Spleen (tissue), 11 donors: ENCODE results near the gene ACTR3C. TPM values are rescaled to one million over a fixed set of nuclear protein-coding genes. Genes with fewer than 3 reads are reported as not detected.

Source experiments
- DNase-seq: peaks from one replicate; pipeline ENCODE4 v3.0.0-alpha.2; 2020
- H3K27ac ChIP-seq, 8 donors: fragments of 200-600 bp; sonication (generic) in 7 of 8; 1 replicate in 4 of 8; 2 replicates in 4 of 8; pipeline versions ENCODE4 v1.5.0 to v1.8.0; 2016 to 2021; ENCODE audit warnings: inconsistent platforms in 4 of 8, mild to moderate bottlenecking in 4 of 8, moderate library complexity in 1 of 8
- H3K27me3 ChIP-seq, 7 donors: fragments of 200-600 bp; sonication (generic) in 6 of 7; replicated peaks in 1 of 7; 1 replicate in 4 of 7; 2 replicates in 3 of 7; pipeline versions ENCODE4 v1.5.0 to v1.8.0; 2016 to 2021; ENCODE audit warnings: inconsistent platforms in 3 of 7, mild to moderate bottlenecking in 1 of 7
- H3K36me3 ChIP-seq, 6 donors: fragments of 200-600 bp; sonication (generic) in 5 of 6; 1 replicate in 4 of 6; 2 replicates in 2 of 6; pipeline versions ENCODE4 v1.5.0 to v1.8.0; 2016 to 2021; ENCODE audit warnings: inconsistent platforms in 2 of 6
- H3K4me1 ChIP-seq, 6 donors: fragments of 200-600 bp; sonication (generic) in 5 of 6; 1 replicate in 3 of 6; 2 replicates in 3 of 6; pipeline versions ENCODE4 v1.5.0 to v1.8.0; 2016 to 2021; ENCODE audit warnings: inconsistent platforms in 3 of 6
- H3K4me3 ChIP-seq, 8 donors: fragments of 200-600 bp; sonication (generic) in 7 of 8; 1 replicate in 4 of 8; 2 replicates in 4 of 8; pipeline versions ENCODE4 v1.5.0 to v1.8.0; 2016 to 2021; ENCODE audit warnings: inconsistent platforms in 4 of 8, mild to moderate bottlenecking in 4 of 8, moderate library complexity in 2 of 8
- H3K9me3 ChIP-seq, 8 donors: fragments of 200-600 bp; sonication (generic) in 7 of 8; 1 replicate in 4 of 8; 2 replicates in 4 of 8; pipeline versions ENCODE4 v1.5.0 to v1.8.0; 2016 to 2021; ENCODE audit warnings: inconsistent platforms in 4 of 8
- POLR2A ChIP-seq, 3 donors: fragments of 450-650 bp; IDR thresholded peaks; one replicate each; pipeline ENCODE4 v1.5.1; 2017; ENCODE audit warnings: antibody characterized with exemption in 3 of 3, mild to moderate bottlenecking in 1 of 3
- POLR2AphosphoS5 ChIP-seq, 3 donors: sonication (generic); formaldehyde crosslinking; IDR thresholded peaks; one replicate each; pipeline ENCODE4 v1.5.1; 2017; ENCODE audit warnings: antibody characterized with exemption in 3 of 3
- WGBS, 5 donors: extraction: QIAGEN DNeasy Blood & Tissue Kit in 3 of 5; methylation state at CpG; one replicate each; pipeline versions ENCODE4 v1.1.5 to v1.1.7; 2013 to 2018; 5-methylcytosine and 5-hydroxymethylcytosine counted together
- intact Hi-C: fragments of 100-400 bp; cut with DNase I; formaldehyde crosslinking; loops from one replicate; pipeline ENCODE4 v1.15.0; 2023; ENCODE audit warnings: low total_unique reads
- polyA plus RNA-seq, 3 donors: library from polyadenylated mRNA; stranded (reverse); fragments of 200-250 nt; gene quantifications; one replicate each; pipeline ENCODE4 v1.2.1, GENCODE V29; 2013
- total RNA-seq, 7 donors: library from RNA; depleted of rRNA in 3 of 7; stranded (reverse); fragments of >200 nt in 3 of 7; fragmentation: NEBNext Ultra II Directional in 4 of 7; extraction: Animal tissue kit (Norgen Biotek cat#: 25700) in 4 of 7; gene quantifications; one replicate each; pipeline versions ENCODE4 v1.1.0 to v1.2.1, GENCODE V29; 2016 to 2021
- TF ChIP-seq, protein P1 (sequence below), 11 experiments: fragments of 200-600 bp in 7 of 11; fragments of 450-650 bp in 4 of 11; sonication (generic) in 4 of 11; IDR thresholded peaks in 8 of 11; conservative IDR thresholded peaks in 3 of 11; 1 replicate in 7 of 11; 2 replicates in 4 of 11; pipeline versions ENCODE4 v1.4.0 to v1.8.0; 2016 to 2021; ENCODE audit warnings: antibody characterized with exemption in 11 of 11, inconsistent platforms in 4 of 11, mild to moderate bottlenecking in 1 of 11
- donor health status: healthy with polysubstance abuse.
- donor health status: DM: no; HTN: no; CAD: no; lungs with moderate emphysema.
- donor health status: DM: no; HTN: no; CAD: no.
- donor health status: Bipolar disorder and iron deficiency.
- donor health status: healthy.
- donor health status: DM: no; HTN: no; CAD: no.
- donor health status: DM: yes; HTN: yes; CAD: no.

Gene ACTR3C
- total and polyA plus RNA-seq, 10 donors = 0.78 to 18.6 (median 7.6) TPM

DNA sequence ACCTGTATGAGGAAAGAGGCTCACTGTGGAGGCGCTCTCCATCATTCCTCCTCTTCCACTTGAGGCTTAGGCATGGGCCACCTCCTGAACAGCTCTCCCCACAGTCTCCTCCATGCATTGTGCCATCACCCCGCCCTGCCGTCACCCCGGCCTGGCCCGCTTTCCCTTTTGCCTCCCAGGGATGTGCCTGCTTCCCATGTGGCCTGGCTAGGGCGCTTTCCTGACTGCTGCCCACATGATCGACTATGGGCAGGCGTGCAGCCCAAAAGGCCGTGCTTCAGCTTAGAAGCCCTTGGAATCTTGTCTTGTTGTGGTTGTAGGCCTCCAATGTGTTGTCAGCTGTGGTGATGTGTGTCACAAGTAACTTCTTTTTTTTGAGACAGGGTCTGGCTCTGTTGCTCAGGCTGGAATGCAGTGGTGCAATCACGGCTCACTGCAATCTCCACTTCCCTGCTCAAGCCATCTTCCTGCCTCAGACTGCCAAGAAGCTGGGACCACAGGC lies 1.8 kb upstream of the ACTR3C start:
- Histone ChIP-seq H3K27me3 (peaks cover 0 to 4% (median 0%) of the 10 kb centered on the region in 7 donors), H3K4me3 (peak overlapping the region in 1 of 8 donors; percentile 75), H3K27ac (peak overlapping the region in 7 of 8 donors; percentile 58 to 95 (median 93)), H3K4me1 (peaks cover 10 to 55% (median 38%) of the 10 kb centered on the region in 6 donors), H3K9me3 (no peaks in the 10 kb centered on the region), H3K36me3 (peaks cover 0 to 48% (median 22%) of the 10 kb centered on the region in 6 donors)
- TF ChIP-seq, protein P1, sequence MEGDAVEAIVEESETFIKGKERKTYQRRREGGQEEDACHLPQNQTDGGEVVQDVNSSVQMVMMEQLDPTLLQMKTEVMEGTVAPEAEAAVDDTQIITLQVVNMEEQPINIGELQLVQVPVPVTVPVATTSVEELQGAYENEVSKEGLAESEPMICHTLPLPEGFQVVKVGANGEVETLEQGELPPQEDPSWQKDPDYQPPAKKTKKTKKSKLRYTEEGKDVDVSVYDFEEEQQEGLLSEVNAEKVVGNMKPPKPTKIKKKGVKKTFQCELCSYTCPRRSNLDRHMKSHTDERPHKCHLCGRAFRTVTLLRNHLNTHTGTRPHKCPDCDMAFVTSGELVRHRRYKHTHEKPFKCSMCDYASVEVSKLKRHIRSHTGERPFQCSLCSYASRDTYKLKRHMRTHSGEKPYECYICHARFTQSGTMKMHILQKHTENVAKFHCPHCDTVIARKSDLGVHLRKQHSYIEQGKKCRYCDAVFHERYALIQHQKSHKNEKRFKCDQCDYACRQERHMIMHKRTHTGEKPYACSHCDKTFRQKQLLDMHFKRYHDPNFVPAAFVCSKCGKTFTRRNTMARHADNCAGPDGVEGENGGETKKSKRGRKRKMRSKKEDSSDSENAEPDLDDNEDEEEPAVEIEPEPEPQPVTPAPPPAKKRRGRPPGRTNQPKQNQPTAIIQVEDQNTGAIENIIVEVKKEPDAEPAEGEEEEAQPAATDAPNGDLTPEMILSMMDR (IDR thresholded peaks at IDR 0.05 in 8 of 11, conservative IDR thresholded peaks at IDR 0.05 in 3 of 11) = no peak
- TF ChIP-seq POLR2AphosphoS5 (IDR thresholded peaks at IDR 0.05) = peak in 2 of 3 donors; percentile 35 to 46
- intact Hi-C loops = no loop called here
- WGBS, 5 donors = 56 to 86% (median 74%) methylated on average over 10 of the region's 10 CpGs
- peak; percentile 80 for DNase-seq

DNA sequence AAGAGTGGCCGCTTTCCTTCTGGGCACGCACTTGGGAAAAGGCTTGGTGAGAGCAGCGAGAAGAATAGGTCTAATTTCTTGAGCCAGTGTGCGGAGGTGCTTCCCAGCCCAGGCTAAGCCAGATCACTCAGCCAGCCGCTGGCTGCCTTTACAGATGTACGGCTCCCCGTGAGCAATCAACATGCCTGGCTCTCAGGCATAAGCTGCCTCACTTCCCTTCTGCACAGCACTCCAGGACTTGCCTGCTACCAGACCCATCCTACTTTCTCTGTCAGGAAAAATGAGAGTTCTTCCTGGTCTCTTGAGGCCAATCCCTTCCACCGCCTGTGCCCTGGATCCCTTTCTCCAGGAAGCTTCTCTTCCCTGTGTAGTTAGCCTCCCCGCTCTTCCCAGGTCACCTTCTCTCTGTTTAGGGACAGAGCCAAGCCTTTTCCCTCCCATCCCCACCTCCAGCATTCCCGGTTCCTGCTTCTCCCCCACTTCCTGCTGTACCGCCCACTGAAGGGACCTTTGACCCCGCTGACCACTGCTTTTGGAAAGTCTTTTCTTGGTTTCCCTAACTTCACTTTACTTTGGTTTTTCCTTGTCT lies 1.1 kb upstream of the ACTR3C start:
- H3K9me3 ChIP-seq = no peaks in the 10 kb centered on the region
- no peak for DNase-seq
- intact Hi-C loops = no loop called here
- H3K4me1 ChIP-seq = peaks cover 10 to 62% (median 38%) of the 10 kb centered on the region in 6 donors
- whole genome bisulfite sequencing, 5 donors = 65 to 80% (median 75%) methylated on average over 11 to 12 of the region's 12 CpGs
- peak overlapping the region in 7 of 8 donors; percentile 58 to 95 (median 93) for H3K27ac ChIP-seq
- TF ChIP-seq POLR2A (IDR thresholded peaks at IDR 0.05) (no peak), POLR2AphosphoS5 (IDR thresholded peaks at IDR 0.05) (no peak)
- TF ChIP-seq, protein P1 (IDR thresholded peaks at IDR 0.05 in 8 of 11, conservative IDR thresholded peaks at IDR 0.05 in 3 of 11) = no peak
- peaks cover 0 to 41% (median 18%) of the 10 kb centered on the region in 6 donors for H3K36me3 ChIP-seq
- H3K4me3 ChIP-seq = peak overlapping the region in 4 of 8 donors; percentile 61 to 75 (median 66)
- H3K27me3 ChIP-seq = peaks cover 0 to 4% (median 0%) of the 10 kb centered on the region in 7 donors

DNA sequence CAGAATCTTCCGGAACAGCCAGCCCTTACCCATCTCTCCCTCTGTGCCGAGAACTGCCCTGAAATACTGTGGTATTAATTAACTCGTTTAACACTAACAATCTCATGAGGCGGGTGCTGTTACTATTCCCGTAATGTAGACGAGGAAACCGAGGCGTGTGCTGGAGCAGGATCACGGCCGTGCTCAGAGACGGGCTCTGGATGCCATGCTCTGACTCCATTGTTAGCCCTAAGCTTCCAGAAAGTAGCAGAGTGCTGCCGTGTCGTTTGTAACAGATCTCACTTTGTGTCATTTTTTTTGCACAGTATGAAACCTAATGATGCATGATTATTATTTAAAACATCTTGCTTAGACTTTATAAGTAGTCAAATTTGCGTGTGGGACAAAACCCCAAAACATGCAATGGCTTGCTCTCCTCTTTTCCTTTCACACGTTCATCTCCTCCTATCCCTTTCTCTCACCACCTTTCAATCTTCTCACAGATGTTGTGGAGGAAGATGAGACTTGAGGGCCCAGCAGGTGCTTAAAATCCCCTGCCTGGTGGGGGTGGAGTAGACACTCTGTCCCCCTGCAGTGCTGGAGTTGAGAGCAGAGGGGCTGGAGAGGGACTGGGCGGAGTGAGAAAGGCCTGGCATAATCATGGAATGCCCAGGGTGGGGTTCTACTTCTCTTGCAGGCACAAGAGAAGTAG lies 482 bp upstream of the ACTR3C start:
- Histone ChIP-seq H3K27ac (peak overlapping the region; percentile 84 to 95 (median 92)), H3K4me1 (peaks cover 10 to 68% (median 38%) of the 10 kb centered on the region in 6 donors), H3K9me3 (no peaks in the 10 kb centered on the region), H3K36me3 (peaks cover 0 to 35% (median 12%) of the 10 kb centered on the region in 6 donors), H3K27me3 (peaks cover 0 to 4% (median 0%) of the 10 kb centered on the region in 7 donors), H3K4me3 (peak overlapping the region; percentile 46 to 75 (median 62))
- TF ChIP-seq POLR2A (IDR thresholded peaks at IDR 0.05) (no peak), POLR2AphosphoS5 (IDR thresholded peaks at IDR 0.05) (no peak)
- TF ChIP-seq, protein P1 (IDR thresholded peaks at IDR 0.05 in 8 of 11, conservative IDR thresholded peaks at IDR 0.05 in 3 of 11) = no peak
- 13 to 19% (median 14%) methylated on average over 16 of the region's 16 CpGs for WGBS, 5 donors
- no peak for DNase-seq
- intact Hi-C loops = no loop called here
